Measurements from ENCODE around the gene F10. TPM values are rescaled to one million over a fixed set of nuclear protein-coding genes. Genes with fewer than 3 reads are reported as not detected.

The F10 gene
- total and polyA plus RNA-seq, 9 of the 15 experiments (the other 6 are each of a cell fraction or from before 2014, with no cell fraction given): 0.04 to 0.09 (median 0.07) TPM; not detected in 5

DNA sequence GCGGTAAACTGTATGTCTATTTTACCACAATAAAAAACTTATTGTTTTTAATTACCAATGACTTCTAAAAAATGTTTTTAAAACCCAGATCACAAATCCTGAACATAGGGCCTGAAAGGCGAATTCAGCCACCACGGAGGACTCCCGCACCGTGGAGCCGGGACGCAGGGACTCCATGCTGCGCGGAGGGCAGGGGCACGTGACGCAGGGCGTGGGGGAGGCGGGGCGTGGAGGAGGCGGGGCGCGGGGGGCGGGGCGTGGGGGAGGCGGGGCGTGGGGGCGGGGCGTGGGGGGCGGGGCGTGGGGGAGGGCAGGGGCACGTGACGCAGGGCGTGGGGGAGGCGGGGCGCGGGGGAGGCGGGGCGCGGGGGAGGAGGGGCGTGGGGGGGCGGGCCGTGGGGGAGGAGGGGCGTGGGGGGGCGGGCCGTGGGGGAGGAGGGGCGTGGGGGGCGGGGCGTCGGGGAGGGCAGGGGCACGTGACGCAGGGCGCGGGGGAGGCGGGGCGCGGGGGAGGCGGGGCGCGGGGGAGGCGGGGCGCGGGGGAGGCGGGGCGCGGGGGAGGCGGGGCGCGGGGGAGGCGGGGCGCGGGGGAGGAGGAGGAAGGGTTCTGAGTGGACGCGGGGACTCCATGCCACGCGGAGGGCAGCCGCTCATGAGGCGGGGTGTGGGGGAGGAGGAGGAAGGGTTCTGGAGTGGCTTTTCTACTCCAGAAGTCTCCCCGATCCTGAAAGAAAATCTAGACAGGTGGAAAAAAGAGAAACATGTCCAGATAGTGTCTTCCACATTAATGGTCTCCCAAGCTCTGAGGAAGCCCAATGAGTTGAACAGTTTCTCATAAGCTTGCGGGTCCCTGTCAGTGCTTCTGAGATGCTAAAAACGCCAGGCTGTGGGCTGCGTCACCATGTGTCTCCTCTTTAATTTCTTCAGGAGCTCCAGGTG is 31.5 kb downstream of the F10 start (continued):
- TF ChIP-seq, protein P1, sequence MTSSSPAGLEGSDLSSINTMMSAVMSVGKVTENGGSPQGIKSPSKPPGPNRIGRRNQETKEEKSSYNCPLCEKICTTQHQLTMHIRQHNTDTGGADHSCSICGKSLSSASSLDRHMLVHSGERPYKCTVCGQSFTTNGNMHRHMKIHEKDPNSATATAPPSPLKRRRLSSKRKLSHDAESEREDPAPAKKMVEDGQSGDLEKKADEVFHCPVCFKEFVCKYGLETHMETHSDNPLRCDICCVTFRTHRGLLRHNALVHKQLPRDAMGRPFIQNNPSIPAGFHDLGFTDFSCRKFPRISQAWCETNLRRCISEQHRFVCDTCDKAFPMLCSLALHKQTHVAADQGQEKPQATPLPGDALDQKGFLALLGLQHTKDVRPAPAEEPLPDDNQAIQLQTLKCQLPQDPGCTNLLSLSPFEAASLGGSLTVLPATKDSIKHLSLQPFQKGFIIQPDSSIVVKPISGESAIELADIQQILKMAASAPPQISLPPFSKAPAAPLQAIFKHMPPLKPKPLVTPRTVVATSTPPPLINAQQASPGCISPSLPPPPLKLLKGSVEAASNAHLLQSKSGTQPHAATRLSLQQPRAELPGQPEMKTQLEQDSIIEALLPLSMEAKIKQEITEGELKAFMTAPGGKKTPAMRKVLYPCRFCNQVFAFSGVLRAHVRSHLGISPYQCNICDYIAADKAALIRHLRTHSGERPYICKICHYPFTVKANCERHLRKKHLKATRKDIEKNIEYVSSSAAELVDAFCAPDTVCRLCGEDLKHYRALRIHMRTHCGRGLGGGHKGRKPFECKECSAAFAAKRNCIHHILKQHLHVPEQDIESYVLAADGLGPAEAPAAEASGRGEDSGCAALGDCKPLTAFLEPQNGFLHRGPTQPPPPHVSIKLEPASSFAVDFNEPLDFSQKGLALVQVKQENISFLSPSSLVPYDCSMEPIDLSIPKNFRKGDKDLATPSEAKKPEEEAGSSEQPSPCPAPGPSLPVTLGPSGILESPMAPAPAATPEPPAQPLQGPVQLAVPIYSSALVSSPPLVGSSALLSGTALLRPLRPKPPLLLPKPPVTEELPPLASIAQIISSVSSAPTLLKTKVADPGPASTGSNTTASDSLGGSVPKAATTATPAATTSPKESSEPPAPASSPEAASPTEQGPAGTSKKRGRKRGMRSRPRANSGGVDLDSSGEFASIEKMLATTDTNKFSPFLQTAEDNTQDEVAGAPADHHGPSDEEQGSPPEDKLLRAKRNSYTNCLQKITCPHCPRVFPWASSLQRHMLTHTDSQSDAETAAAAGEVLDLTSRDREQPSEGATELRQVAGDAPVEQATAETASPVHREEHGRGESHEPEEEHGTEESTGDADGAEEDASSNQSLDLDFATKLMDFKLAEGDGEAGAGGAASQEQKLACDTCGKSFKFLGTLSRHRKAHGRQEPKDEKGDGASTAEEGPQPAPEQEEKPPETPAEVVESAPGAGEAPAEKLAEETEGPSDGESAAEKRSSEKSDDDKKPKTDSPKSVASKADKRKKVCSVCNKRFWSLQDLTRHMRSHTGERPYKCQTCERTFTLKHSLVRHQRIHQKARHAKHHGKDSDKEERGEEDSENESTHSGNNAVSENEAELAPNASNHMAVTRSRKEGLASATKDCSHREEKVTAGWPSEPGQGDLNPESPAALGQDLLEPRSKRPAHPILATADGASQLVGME (CRISPR knock-in tag; IDR thresholded peaks at IDR 0.05): no peak
- no peak for TF ChIP-seq KAT8 (IDR thresholded peaks at IDR 0.05; ENCODE audit: low read depth)
- no peak for TF ChIP-seq ZNF12 (CRISPR knock-in tag; IDR thresholded peaks at IDR 0.05)
- no peak for TF ChIP-seq CBFA2T3 (IDR thresholded peaks at IDR 0.05)
- TF ChIP-seq HDAC2 (IDR thresholded peaks at IDR 0.05): no peak
- TF ChIP-seq DDX20 (tag; IDR thresholded peaks at IDR 0.05; ENCODE audit: low read depth): no peak
- no peak for TF ChIP-seq RCOR1 (IDR thresholded peaks at IDR 0.05; ENCODE audit: borderline replicate concordance in 1 of 2, low read depth in 2 of 2, low read length in 2 of 2)
- no peak for TF ChIP-seq SMARCE1 (IDR thresholded peaks at IDR 0.05)
- no peak for TF ChIP-seq HEY1 (CRISPR knock-in tag; IDR thresholded peaks at IDR 0.05; ENCODE audit: borderline replicate concordance)
- TF ChIP-seq NEUROD1 (IDR thresholded peaks at IDR 0.05; ENCODE audit: borderline replicate concordance, low read depth, low read length, partially characterized antibody): no peak
- 0 out of 2 replicates have a peak, but pooled peaks have one; percentile 2 for TF ChIP-seq CBFA2T2 (conservative IDR thresholded peaks at IDR 0.05)
- TF ChIP-seq CREM (IDR thresholded peaks at IDR 0.05; ENCODE audit: low read depth): 0 out of 2 replicates have a peak, but pooled peaks have one; percentile 23
- TF ChIP-seq, protein P2, sequence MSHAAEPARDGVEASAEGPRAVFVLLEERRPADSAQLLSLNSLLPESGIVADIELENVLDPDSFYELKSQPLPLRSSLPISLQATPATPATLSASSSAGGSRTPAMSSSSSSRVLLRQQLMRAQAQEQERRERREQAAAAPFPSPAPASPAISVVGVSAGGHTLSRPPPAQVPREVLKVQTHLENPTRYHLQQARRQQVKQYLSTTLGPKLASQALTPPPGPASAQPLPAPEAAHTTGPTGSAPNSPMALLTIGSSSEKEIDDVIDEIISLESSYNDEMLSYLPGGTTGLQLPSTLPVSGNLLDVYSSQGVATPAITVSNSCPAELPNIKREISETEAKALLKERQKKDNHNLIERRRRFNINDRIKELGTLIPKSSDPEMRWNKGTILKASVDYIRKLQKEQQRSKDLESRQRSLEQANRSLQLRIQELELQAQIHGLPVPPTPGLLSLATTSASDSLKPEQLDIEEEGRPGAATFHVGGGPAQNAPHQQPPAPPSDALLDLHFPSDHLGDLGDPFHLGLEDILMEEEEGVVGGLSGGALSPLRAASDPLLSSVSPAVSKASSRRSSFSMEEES (CRISPR knock-in tag; IDR thresholded peaks at IDR 0.05): peak; percentile 46; the same call in 1 of the 2 replicates
- TF ChIP-seq ZNF124 (CRISPR knock-in tag; IDR thresholded peaks at IDR 0.05): no peak
- no peak for TF ChIP-seq CAMTA2 (CRISPR knock-in tag; conservative IDR thresholded peaks at IDR 0.05)
- TF ChIP-seq, protein P3, sequence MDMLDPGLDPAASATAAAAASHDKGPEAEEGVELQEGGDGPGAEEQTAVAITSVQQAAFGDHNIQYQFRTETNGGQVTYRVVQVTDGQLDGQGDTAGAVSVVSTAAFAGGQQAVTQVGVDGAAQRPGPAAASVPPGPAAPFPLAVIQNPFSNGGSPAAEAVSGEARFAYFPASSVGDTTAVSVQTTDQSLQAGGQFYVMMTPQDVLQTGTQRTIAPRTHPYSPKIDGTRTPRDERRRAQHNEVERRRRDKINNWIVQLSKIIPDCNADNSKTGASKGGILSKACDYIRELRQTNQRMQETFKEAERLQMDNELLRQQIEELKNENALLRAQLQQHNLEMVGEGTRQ (CRISPR knock-in tag; IDR thresholded peaks at IDR 0.05): peak; percentile 92
- peak; percentile 38; the same call in 1 of the 2 replicates for TF ChIP-seq PHF8 (IDR thresholded peaks at IDR 0.05; ENCODE audit: borderline replicate concordance, low read length)
- no peak for TF ChIP-seq HMG20A (CRISPR knock-in tag; conservative IDR thresholded peaks at IDR 0.05)
- TF ChIP-seq HIVEP1 (CRISPR knock-in tag; IDR thresholded peaks at IDR 0.05): no peak

Data from K562 (cell line).